ENCODE data around the gene SMPDL3A. TPM values are rescaled to one million over a fixed set of nuclear protein-coding genes. Genes with fewer than 3 reads are reported as not detected.

SMPDL3A gene
- polyA plus RNA-seq, 1 donor, result 12.8 TPM

DNA sequence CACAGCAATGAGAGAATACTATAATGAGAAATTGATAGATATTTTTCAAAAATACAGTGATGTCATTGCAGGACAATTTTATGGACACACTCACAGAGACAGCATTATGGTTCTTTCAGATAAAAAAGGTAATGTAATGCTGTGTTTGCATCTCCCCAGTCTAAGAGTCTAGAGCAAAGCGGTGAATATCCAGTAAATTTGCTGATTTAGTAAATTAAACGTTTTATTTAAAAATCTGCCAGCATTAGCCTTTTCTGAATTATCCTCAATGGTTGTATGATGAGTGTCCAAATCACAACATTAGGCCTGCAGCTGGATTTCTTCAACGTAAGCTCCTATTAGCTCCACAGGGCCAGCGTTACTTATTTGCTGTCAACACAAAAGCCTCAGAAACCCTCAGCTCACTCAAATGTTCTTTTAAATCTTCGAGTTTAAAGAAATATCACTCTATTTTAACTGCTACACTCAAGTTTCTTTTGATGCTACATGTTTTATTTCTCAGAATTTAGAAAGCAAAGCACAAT, 16.0 kb downstream of the SMPDL3A start:
- no peak for DNase-seq (ENCODE audit: low read depth)

DNA sequence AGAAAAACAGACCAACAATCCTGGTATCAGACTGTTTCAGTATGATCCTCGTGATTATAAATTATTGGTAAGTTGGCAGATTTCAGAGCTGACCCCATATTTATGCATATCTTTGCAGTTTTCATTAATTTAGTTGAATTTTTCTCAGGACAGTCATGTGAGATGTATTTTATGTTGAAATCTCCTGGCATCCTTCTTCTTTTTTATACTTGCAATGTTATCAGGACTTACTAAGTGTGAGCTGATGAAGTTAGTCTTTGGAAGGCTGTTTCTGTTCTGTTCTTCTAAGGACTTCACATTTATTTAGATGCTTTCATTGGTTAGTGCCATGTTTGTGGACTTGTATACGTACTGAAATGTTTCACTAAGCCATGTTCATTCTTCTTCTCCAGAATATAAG, 17.2 kb downstream of the SMPDL3A start:
- DNase-seq (ENCODE audit: low read depth), result no peak

DNA sequence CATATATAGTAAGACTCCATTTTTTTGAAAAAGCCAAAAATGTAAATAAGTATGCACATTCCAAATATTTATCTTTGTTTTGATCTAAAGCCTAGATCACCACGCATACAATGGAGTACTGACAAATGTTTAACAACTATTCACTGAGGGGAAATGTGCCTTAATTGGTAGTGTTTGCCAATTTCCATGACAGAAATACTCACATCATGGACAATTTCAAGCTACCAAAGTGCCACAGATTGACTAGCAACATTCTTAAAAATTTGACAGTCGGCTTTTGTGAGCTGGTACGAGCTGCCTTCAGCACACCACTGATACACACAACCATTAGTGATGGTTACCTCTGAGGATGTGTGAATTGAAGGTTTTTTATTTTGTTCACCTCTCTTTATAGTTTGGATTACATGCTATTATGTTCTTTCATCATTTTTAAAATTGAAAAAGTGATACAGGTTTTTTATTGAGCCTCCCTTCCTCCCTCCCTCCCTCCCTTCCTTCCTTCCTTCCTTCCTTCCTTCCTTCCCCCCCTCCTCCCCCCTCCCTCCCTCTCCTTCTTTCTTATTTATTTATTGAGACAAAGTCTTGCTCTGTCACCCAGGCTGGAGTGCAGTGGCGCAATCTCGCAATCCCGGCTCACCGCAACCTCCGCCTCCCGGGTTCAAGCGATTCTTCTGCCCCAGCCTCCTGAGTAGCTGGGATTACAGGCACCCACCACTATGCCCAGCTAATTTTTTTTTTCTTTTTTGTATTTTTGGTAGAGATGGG, 19.2 kb downstream of the SMPDL3A start:
- no peak for DNase-seq (ENCODE audit: low read depth)

DNA sequence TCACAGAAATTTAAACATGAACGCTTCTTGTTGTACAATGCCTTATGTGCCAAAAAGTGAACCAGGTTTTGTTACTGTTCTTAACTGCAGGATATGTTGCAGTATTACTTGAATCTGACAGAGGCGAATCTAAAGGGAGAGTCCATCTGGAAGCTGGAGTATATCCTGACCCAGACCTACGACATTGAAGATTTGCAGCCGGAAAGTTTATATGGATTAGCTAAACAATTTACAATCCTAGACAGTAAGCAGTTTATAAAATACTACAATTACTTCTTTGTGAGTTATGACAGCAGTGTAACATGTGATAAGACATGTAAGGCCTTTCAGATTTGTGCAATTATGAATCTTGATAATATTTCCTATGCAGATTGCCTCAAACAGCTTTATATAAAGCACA, 19.9 kb downstream of the SMPDL3A start:
- no peak for DNase-seq (ENCODE audit: low read depth)

DNA sequence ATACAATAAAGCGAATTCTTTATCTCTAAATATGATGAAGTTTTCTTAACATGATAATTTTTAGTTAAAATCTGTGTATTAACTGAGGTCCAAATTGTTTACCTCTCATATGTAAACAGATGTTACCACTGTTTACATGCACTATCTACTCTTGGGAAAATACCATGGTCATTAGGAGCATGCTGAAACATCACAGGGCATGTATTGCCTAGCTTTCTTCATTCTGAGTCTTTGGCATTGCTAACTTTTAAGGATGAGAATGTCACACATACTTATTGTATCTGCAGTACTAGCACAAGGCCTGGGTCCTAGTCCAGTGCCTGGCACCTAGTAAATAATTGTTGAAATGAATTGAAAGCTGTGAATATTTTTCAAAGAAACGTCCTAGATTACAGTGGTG, 20.6 kb downstream of the SMPDL3A start:
- no peak for DNase-seq (ENCODE audit: low read depth)

DNA sequence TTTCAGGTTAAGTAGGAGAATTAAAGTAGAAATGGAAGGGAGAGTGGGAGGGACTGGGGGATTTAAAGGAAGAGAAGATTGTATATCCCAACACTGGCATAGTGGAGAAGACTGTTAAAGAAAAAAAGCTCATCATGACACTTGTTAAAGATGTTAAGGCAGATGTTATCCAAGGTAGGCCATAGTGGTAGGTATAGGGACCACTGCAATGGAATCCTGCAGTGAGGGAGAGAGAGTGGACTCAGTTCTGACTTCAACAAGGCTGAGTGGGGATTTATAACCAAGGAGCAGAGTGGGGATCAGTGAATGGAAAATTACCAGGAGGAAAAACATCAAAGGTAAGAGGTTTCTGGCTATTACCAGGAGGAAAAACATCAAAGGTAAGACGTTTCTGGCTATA, 21.1 kb downstream of the SMPDL3A start:
- DNase-seq (ENCODE audit: low read depth), result no peak

DNA sequence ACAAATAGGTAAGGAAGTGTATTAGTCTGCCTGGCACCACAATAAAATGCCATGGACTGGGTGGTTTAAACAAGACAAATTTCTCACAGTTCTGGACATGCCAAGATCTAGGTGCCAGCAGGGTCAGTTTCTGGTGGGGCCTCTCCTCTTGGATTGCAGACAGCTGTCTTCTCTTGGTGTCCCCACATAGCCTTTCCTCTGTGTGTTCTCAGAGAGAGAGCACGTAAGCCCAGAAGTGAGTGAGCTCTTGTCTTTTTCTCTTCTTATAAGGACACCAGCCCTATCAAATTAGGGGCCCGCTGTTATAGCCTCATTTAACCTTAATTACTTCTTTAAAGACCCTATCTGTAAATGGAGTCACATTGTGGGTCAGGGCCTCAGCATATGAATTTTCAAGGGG, 28.3 kb downstream of the SMPDL3A start:
- DNase-seq (ENCODE audit: low read depth), result no peak

DNA sequence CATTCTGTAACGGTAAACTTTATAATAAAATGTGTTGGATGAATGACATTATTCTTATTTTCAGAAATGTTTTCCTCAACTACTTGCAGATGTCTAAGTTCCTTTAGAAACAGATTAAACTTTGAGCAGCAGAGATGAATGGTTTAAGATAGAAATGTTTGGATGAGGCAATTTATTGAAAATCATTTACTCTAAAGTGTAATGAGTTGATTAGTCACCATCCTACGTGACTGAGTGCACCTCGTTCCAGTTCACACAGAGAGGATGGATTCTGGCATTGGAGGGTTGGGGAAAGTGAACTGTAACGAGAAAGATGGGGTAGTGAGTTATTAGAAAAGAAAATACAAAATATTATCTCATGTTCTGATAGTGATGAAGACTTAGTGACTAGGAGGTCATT, 28.7 kb downstream of the SMPDL3A start:
- no peak for DNase-seq (ENCODE audit: low read depth)

DNA sequence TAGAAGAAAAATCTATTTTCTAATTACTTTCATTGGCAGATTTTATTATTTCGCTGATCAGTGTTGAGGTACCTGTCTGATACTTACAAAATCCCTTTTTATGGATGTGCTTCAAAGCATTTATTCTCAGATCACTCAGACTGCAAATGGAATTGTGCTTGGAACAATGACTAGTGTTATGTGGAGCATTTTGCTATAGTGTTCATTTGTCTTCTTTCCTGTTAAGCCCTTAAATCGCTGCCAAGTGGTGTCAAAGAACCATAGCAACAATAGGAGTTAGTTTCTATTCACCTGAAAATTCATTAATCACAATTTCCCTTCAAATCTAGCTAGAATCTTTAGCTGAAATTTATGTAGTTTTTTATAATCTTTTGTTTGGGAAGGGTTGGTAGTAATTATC, 29.8 kb downstream of the SMPDL3A start:
- DNase-seq (ENCODE audit: low read depth), result no peak

DNA sequence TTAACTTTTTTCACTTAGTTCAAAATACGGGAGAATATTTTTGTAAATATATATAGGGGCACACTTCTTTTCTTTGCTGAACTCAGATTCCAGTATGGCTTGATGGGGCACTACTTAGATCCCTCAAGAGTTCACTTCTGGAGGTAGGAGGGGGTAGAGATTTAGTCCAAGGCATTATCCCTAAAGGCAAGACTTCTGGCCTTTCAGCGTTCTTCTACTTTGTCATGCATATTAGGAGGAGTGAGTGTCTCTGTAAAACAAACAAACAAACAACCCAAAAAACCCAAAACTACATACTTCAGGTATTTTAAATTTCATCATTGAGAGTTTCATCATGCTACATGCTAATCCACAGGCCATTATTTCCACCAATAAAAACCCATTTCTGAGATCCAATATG, 32.0 kb downstream of the SMPDL3A start:
- DNase-seq (ENCODE audit: low read depth), result no peak

DNA sequence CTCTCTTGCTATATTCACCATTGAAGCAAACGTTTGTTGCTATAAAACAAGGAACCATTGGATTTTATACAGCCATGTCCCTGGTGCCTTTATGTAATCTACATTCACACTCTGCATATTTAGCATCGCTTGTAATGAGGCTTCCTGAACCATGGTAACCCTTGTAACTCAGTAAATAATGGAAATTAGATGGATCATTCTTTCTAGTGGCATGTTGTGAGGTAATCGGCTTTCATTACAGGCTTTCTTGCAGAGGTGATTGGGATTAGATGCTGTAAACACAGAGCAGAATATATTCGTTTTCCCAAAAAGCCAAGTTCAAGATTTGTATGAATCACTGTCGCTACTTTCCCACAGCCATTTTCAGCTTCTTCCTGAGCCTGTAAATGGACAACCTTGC, 36.1 kb downstream of the SMPDL3A start:
- DNase-seq (ENCODE audit: low read depth), result no peak

DNA sequence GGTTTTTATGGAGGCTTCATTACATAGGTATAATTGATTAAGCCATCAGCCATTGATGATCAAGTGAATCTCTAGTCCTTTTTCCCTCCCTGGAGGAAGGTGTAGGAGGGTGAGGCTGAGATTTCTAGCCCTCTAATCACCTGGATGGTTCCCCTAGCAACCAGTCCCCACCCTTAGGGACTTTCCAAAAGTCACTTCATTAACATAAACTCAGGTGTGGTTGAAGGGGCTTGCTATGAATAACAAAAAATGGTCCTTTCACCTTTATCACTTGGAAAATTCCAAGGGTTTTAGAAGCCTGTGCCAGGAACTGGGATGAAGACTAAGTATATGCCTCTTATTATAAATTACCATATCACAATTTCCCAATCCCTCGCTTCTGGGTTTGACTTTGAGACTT, 40.4 kb downstream of the SMPDL3A start:
- DNase-seq (ENCODE audit: low read depth), result no peak

DNA sequence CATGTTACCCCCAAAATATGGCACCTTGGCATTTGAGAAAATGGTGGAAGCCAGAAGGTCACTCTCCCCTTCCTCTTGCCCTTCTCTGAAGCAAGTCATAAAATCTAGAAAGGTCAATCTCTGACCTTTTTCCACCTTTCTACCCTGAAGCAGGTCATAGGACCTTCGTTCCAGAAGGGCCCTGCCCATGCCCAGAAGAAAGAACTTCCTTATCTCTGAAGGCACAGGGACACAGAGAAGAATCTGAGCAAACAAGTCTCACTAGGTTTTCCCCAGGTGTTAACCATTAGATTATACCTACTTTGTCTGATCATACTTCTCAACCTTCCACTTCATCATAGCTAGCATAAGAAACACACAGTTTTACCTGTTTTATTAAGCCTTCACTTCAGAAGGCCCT, 42.5 kb downstream of the SMPDL3A start:
- no peak for DNase-seq (ENCODE audit: low read depth)

DNA sequence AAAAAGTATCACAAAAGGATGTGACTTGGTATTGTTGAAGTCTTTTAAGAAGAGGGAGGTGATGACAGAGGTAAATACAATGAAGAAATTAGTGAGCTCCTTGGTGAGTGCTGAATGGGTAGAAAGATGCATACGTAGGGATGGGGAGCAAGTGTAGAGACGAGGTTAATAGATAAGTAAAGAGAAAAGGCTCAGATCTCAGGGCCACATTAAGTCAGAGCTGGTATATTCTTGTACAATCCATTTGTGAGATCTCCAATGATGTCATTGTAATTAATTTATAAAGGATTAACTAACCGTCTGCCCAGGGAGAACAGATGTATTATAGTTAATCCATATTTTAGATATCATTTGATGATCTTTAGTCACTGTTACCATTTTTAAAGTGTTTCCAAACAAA, 43.4 kb downstream of the SMPDL3A start:
- no peak for DNase-seq (ENCODE audit: low read depth)

DNA sequence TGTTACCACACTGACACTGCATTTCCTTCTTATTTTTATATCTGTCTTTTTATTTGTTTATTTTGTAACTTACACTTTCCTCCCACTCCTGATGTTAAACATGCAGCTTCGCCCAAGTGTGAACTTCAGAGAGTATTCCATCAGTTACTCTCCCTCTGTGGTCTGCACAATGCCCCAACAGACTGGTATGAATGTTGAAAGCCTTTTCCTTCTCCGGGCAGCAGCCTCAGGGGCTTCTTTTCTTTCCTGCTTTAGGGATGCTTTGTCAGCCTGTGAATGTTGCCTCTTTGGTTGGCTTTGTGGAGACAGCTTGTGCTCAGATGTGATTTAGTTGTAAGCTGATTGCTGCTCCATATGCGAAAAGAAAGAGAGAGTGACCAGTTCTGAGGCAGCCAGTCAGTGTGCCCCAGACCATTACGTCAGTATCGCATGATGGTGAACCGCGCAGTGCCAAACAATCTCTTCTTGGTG, 44.0 kb downstream of the SMPDL3A start:
- DNase-seq (ENCODE audit: low read depth), result no peak

DNA sequence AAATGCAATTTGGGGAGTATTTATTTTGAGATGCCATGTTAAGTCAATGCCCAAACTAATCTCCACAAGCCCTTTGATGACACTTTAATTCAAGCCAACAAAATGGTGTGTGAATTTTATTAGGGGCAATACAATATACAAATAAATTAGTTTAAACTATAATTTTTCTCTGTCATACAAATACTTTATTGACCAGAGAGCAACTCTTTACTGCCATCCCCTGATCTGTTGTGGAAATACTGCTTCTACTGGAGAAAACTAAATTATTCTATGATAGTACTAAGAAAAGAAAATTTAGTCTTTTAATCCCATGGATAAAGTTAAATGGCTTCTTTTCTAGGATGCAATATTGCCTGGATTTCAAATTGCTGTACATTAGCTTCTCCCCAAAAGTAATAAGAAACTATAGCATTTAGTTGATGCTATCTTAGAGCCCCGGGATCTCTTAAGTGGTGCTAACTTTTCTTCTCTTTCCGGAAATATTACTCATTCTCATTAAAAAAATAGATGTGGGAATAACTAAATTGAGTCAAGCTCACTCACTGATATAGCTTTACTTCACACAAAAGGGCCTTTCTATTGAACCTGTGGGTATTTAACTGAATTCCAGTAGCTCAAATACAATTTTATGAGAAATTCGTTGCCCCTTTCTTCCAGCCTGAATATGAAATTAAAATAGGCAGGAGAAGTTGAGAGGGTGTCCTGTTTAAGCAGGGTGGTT, 49.2 kb downstream of the SMPDL3A start:
- no peak for DNase-seq (ENCODE audit: low read depth)

DNA sequence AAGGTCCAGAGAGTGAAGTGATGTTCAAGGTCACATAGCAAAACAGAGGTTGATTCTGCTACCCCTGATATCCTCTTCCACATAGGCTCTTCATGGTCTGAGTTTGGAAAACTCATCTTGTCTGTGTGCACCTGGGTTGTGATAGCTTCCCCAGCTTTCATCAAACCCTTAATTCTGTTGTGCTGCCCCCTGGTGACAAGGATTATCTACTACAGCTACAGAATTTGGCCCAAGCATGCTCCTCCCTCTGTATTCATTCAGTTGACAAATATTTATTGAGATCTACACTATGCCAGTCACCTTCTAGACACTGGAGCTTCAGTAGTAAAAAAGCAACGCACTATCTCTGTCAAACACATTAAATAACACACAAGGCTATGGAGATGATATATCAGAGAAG, 50.4 kb downstream of the SMPDL3A start:
- peak; percentile 13 for DNase-seq (ENCODE audit: low read depth)

DNA sequence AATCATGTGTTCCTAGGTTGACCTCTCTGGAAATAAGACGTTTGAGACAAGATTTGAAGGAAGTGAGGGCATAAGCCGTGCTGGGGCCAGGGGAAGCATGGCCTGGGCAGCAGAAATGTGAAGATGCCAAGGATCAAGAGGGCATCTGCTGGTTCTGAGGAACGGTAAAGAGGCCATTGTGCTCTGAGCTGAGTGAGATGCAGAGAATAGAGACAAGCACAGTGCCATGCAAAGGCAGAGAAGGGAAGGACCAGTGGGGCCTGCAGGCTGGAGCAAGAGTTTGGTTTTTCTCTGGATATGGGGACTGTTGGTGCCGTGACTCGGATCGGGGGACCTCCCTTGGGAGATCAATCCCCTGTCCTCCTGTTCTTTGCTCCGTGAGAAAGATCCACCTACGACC, 50.8 kb downstream of the SMPDL3A start:
- DNase-seq (ENCODE audit: low read depth), result no peak

DNA sequence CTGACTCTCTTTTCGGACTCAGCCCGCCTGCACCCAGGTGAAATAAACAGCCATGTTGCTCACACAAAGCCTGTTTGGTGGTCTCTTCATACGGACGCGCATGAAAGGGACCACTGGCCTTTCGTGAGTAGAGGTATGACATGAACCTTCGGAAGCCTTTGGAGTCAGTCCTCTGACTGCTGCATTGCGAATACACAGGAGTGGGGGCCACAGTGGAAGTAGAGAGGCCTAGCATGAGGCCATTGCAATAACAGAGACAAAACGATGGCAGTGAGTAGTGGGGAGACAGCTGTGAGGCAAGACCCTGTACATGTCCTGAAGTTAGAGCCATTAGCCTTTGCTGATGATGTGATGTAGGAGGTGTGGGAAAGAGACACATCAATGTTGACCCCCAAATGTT, 56.4 kb downstream of the SMPDL3A start:
- DNase-seq (ENCODE audit: low read depth), result no peak

DNA sequence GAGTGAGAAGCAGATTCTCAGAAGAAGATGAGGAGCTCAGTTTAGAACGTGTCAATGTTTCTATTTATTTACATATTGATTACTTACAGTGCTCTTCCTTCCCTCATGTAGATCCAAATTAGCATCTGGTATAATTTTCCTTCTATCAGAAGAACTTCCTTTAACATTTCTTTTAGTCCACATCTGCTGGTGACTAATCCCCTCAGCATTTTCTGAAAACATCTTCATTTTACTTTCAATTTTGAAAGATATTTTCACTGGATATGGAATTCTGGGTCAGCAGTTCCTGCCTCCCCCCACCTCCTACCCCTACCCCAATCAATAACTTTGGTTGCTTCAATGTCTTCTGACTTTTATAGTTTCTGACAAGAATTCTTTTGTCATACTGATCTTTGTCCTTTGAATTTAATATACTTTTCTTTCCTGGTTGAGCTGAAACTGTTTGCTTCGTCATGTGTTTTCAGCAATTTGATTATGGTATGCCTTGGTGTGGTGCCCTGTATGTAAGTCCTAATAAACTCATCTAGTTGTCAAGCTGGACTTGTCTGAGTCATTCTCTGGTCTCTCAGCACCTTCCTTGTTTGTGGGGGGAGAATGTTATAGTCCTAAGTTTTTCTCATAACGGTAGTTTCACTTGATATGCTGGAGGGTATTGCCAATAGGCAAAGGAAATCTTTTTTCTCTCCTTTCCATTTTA, 57.0 kb downstream of the SMPDL3A start:
- no peak for DNase-seq (ENCODE audit: low read depth)

DNA sequence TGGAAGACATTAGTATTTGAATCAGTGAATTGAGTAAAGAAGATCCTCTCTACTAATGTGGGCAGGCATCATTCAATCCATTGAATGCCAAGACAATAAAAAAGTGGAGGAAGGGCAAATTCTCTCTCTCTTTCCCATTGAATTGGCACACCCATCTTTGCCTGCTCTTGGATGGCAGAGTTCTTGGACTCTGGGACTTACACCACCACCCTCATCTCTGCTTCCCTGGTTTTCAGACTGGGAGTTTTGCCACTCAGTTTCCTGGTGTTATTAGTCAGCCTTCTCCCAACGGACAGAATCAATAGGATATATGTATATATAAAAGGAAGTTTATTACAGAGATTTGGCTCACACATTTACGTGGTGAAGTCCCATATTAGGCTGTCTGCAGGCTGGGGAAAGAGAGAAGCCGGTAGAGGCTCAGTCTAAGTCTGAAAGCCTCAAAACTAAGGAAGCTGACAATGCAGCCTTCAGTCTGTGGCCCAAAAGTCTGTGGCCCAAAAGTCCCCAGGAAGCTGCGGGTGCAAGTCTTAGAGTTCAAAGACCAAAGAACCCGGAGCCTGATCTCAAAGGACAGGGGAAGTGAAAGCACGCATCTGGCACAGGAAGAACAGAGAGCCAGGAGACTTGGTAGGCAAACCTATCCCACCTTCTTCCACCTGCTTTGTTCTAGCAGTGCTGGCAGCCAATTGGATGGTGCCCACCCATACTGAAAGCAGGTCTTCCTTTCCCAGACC, 64.4 kb downstream of the SMPDL3A start:
- no peak for DNase-seq (ENCODE audit: low read depth)
